GM12878 (cell line): ENCODE data around the gene ASIC5. TPM values are rescaled to one million over a fixed set of nuclear protein-coding genes. Genes with fewer than 3 reads are reported as not detected.
A peak's percentile ranks its signal among the peaks of the same experiment; 100 is the strongest.

ENCODE experiments used
- ATAC-seq: fragments of 200-7000 bp; cut with Tn5 transposase; 3 replicates; pipeline ENCODE4 v1.9.1; 2020; ENCODE audit warnings: mild to moderate bottlenecking, moderate library complexity
- BruUV-seq: library from RNA; stranded (reverse); fragments of 400-500 nt; replicated peaks from 2 replicates; lab custom pipeline; 2021; lab: Mats Ljungman, UMichigan
- CTCF ChIA-PET: fragments of 300-600 bp; sonication (Branson Sonifier 250); formaldehyde crosslinking; extraction: SDS; loops from one replicate; lab custom pipeline; 2021; ENCODE audit warnings: inconsistent platforms; lab: Yijun Ruan, JAX
- POLR2A ChIA-PET: fragments of 350-600 bp; formaldehyde crosslinking; extraction: SDS; loops from one replicate; lab custom pipeline; 2021; ENCODE audit warnings: inconsistent platforms; lab: Charles Lee
- RAD21 ChIA-PET: fragments of 300-600 bp; sonication (Branson Sonifier 250); formaldehyde crosslinking; loops from one replicate; lab custom pipeline; 2023; ENCODE audit warnings: antibody characterized with exemption; ENCODE audit not compliant: unreplicated experiment; lab: Charles Lee
- SMC1A ChIA-PET: fragments of 300-600 bp; sonication (Branson Sonifier 250); formaldehyde crosslinking; loops from one replicate; lab custom pipeline; 2023; ENCODE audit not compliant: unreplicated experiment, uncharacterized antibody; lab: Charles Lee
- DNase-seq: peaks from one replicate; pipeline ENCODE4 v3.0.0-alpha.2; 2011; ENCODE audit warnings: low read depth, low spot score
- FAIRE-seq: peaks from 3 replicates; lab custom pipeline; 2011; peaks lifted over from hg19 to GRCh38; lab: Jason Lieb, UNC
- H2AFZ ChIP-seq: 2 replicates; pipeline ENCODE4 v1.6.0; 2011; ENCODE audit warnings: low read depth, low read length, control low read depth; ENCODE audit not compliant: control insufficient read depth
- H3K27ac ChIP-seq: 2 replicates; pipeline ENCODE4 v1.5.1; 2011; ENCODE audit warnings: control low read depth; ENCODE audit not compliant: control insufficient read depth, insufficient read depth
- H3K27me3 ChIP-seq, 2 experiments: replicated peaks in 1 of 2; 2 replicates each; pipeline versions ENCODE4 v1.6.0 to v1.6.1; 2011; ENCODE audit warnings: low read length in 1 of 2; ENCODE audit not compliant: control insufficient read depth in 2 of 2, insufficient read depth in 2 of 2
- H3K36me3 ChIP-seq, 2 experiments: 2 replicates each; pipeline ENCODE4 v1.5.1; 2011; ENCODE audit warnings: low read length in 1 of 2; ENCODE audit not compliant: control insufficient read depth in 2 of 2, insufficient read depth in 2 of 2
- H3K4me1 ChIP-seq: 2 replicates; pipeline ENCODE4 v1.6.1; 2011; ENCODE audit warnings: mild to moderate bottlenecking, low read length, moderate library complexity, mixed read lengths; ENCODE audit not compliant: control insufficient read depth, insufficient read depth
- H3K4me2 ChIP-seq: 2 replicates; pipeline ENCODE4 v1.6.0; 2011; ENCODE audit warnings: control low read depth; ENCODE audit not compliant: control insufficient read depth, insufficient read depth
- H3K4me3 ChIP-seq: fragments of 200-600 bp; sonication (generic); 2 replicates; pipeline ENCODE4 v1.5.1; 2016
- H3K79me2 ChIP-seq: 2 replicates; pipeline ENCODE4 v1.6.0; 2011; ENCODE audit warnings: low read length; ENCODE audit not compliant: control insufficient read depth, insufficient read depth
- H3K9ac ChIP-seq: 2 replicates; pipeline ENCODE4 v1.8.0; 2011; ENCODE audit warnings: low read length, control low read depth, mixed read lengths; ENCODE audit not compliant: control insufficient read depth, insufficient read depth
- H3K9me3 ChIP-seq: replicated peaks from 3 replicates; pipeline ENCODE4 v1.5.1; 2011; ENCODE audit warnings: mild to moderate bottlenecking, low read length; ENCODE audit not compliant: control insufficient read depth, insufficient read depth
- H4K20me1 ChIP-seq: 2 replicates; pipeline ENCODE4 v1.6.0; 2011; ENCODE audit not compliant: control insufficient read depth, insufficient read depth
- BRCA1 ChIP-seq: IDR thresholded peaks from 2 replicates; pipeline ENCODE4 v1.6.1; 2011; ENCODE audit warnings: low read depth, low read length, improper control_type of control experiment
- CHD1 ChIP-seq: IDR thresholded peaks from 2 replicates; pipeline ENCODE4 v1.6.1; 2012; ENCODE audit warnings: low read depth, low read length, improper control_type of control experiment
- CREM ChIP-seq: IDR thresholded peaks from 2 replicates; pipeline ENCODE4 v1.6.1; 2014; ENCODE audit warnings: antibody characterized with exemption, low read depth
- EGR1 ChIP-seq, 2 experiments: IDR thresholded peaks; 1 replicate in 1 of 2; 2 replicates in 1 of 2; pipeline ENCODE4 v1.6.1; 2011 to 2012; ENCODE audit warnings: low read depth in 2 of 2, low read length in 2 of 2, borderline replicate concordance in 1 of 2, mild to moderate bottlenecking in 1 of 2, moderate library complexity in 1 of 2
- JUND ChIP-seq: IDR thresholded peaks from 2 replicates; pipeline ENCODE4 v1.6.1; 2012; ENCODE audit warnings: low read depth, mild to moderate bottlenecking, low read length, improper control_type of control experiment, moderate library complexity
- KLF5 ChIP-seq: fragments of 450-650 bp; IDR thresholded peaks from 2 replicates; pipeline ENCODE4 v1.6.1; 2014; ENCODE audit warnings: mild to moderate bottlenecking; ENCODE audit not compliant: partially characterized antibody
- PAX8 ChIP-seq: fragments of 450-650 bp; IDR thresholded peaks from 2 replicates; pipeline ENCODE4 v1.6.1; 2017; ENCODE audit warnings: mild to moderate bottlenecking, moderate library complexity
- POU2F2 ChIP-seq: IDR thresholded peaks from 3 replicates; pipeline ENCODE4 v1.6.1; 2011; ENCODE audit warnings: low read depth, mild to moderate bottlenecking, low read length, borderline replicate concordance
- SPI1 ChIP-seq: IDR thresholded peaks from 2 replicates; pipeline ENCODE4 v1.6.1; 2011; ENCODE audit warnings: low read depth, mild to moderate bottlenecking, low read length, moderate library complexity, borderline replicate concordance; ENCODE audit not compliant: insufficient read depth
- TCF7 ChIP-seq: IDR thresholded peaks from 2 replicates; pipeline ENCODE4 v1.6.1; 2014; ENCODE audit warnings: antibody characterized with exemption, borderline replicate concordance
- YBX1 ChIP-seq: fragments of 450-650 bp; IDR thresholded peaks from 2 replicates; pipeline ENCODE4 v1.6.1; 2016; ENCODE audit warnings: antibody characterized with exemption
- ZSCAN29 ChIP-seq: fragments of 450-650 bp; IDR thresholded peaks from 2 replicates; pipeline ENCODE4 v1.6.1; 2017; ENCODE audit warnings: mild to moderate bottlenecking, moderate library complexity
- WGBS: methylation state at CpG from one replicate; pipeline ENCODE4 v1.1.6; 2016; ENCODE audit warnings: low lambda C conversion rate; ENCODE audit not compliant: insufficient replicate concordance, insufficient coverage; ENCODE audit errors: missing lambda C conversion rate; 5-methylcytosine and 5-hydroxymethylcytosine counted together
- in situ Hi-C: fragments of 300-500 bp; cut with MboI; formaldehyde crosslinking; loops from 9 replicates; pipeline ENCODE4 v1.14.3; 2018; ENCODE audit warnings: mixed read lengths
- intact Hi-C: fragments of 100-400 bp; cut with micrococcal nuclease; formaldehyde crosslinking; loops from one replicate; pipeline ENCODE4 v1.14.2; 2022; ENCODE audit not compliant: unreplicated experiment
- polyA plus RNA-seq, 11 experiments: library from polyadenylated mRNA; depleted of rRNA in 4 of 11; unstranded in 6 of 11; stranded (reverse) in 5 of 11; fragments of >200 nt; fragmentation: Nextera tagmentation in 4 of 11; fragmentation: Illumina TruSeq in 1 of 11; extraction: Ambion mirVana in 4 of 11; extraction: Trizol in 1 of 11; gene quantifications; 1 replicate in 1 of 11; 2 replicates in 10 of 11; pipeline versions ENCODE4 v1.2.1 to v1.2.3, GENCODE V29; 2011 to 2016; ENCODE audit warnings: inconsistent platforms in 2 of 11, missing spikeins in 2 of 11, low read depth in 1 of 11
- total RNA-seq, 4 experiments: library from RNA; depleted of rRNA in 3 of 4; stranded (reverse); fragments of >200 nt in 3 of 4; fragmentation: Illumina TruSeq in 1 of 4; extraction: Trizol in 1 of 4; gene quantifications; 2 replicates each; pipeline versions ENCODE4 v1.2.1 to v1.2.3, GENCODE V29; 2013 to 2021

The ASIC5 gene
- total and polyA plus RNA-seq, 10 of the 15 experiments (the other 5 are each of a cell fraction or from before 2014, with no cell fraction given): not detected

DNA sequence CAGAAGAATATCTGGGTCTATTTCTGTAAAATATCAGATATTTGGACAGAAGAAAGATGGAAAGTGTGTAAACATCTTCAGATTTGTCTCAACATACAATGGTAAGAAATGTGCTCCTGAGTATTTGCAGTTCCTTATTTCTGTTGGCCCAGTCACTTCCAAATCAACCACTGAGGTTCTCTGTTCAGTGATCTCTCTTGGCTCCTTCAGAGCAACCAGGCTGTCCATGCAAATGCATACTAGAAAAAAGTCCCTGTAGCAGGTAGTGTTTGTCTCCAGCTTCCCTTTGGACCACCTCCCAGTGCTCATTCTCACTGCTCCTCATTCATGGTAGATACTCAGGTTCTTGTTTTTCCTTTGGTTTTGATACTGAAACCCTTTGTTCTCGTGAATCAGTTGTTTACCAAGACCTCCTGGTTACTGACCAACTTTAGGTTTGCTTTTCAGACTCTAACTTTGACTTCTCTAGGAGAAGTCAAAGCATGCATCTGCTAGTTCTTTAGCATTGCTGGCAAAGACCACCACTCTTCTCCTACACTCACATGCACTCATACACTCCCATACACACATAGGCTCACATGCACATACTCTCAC, 28.8 kb downstream of the ASIC5 start:
- Histone ChIP-seq H3K79me2 (no peaks in the 10 kb centered on the region), H3K27ac (no peak overlapping the region), H3K4me3 (no peak overlapping the region), H4K20me1 (no peaks in the 10 kb centered on the region), H3K4me1 (no peaks in the 10 kb centered on the region), H3K4me2 (no peak overlapping the region), H3K36me3 (no peaks in the 10 kb centered on the region), H3K27me3 (no peaks in the 10 kb centered on the region), H3K9me3 (no peaks in the 10 kb centered on the region), H3K9ac (no peak overlapping the region), H2AFZ (no peak overlapping the region)
- DNase-seq: no peak
- peak; percentile 31 for FAIRE-seq
- CTCF ChIA-PET: no interaction called here
- intact Hi-C loops (no loop called here), in situ Hi-C loops (no loop called here)
- RAD21 ChIA-PET: no interaction called here
- SMC1A ChIA-PET: interaction anchor here (1.1 to 1.7 kb wide), 2 partner anchors 84 to 116 kb away, joined by 3 to 4 read pairs; no protein-coding TSS in a partner anchor
- BruUV-seq: no TSS peak
- peak; percentile 67 for ATAC-seq
- peak; percentile 41; the same call in 1 of the 2 replicates for TF ChIP-seq SPI1
- no peak for TF ChIP-seq CHD1
- TF ChIP-seq BRCA1: no peak
- no peak for TF ChIP-seq TCF7
- no peak for TF ChIP-seq PAX8
- POLR2A ChIA-PET: no interaction called here
- 0% methylated on average over 1 of the region's 1 CpG for WGBS

DNA sequence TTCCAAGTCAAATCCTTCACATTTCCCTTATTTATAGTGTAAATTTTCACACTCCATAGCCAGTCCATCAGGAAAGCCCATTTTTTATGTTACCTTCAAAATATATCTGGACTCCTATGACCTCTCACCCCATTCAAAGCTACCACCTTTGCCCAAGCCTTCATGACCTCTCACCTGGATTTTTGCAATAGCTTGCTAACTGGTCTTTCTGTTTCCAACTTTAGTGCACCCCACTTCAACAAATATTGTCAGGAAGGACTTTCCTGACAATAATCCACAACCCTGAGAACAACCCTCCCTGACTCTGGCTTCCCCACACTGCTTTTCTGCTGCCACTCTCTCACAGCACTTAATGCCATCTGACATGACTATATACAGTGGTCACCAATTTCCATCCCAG, 33.4 kb downstream of the ASIC5 start:
- Histone ChIP-seq H3K36me3 (no peaks in the 10 kb centered on the region), H3K27me3 (no peaks in the 10 kb centered on the region), H3K4me1 (no peaks in the 10 kb centered on the region), H3K9me3 (no peaks in the 10 kb centered on the region), H3K4me2 (no peak overlapping the region), H3K79me2 (no peaks in the 10 kb centered on the region), H3K4me3 (no peak overlapping the region), H3K9ac (no peak overlapping the region), H3K27ac (no peak overlapping the region), H2AFZ (no peak overlapping the region), H4K20me1 (no peaks in the 10 kb centered on the region)
- DNase-seq (no peak), ATAC-seq (no peak), FAIRE-seq (no peak)
- ChIA-PET SMC1A (interaction anchor here (0.9 to 1.5 kb wide), 4 partner anchors 8 to 389 kb away, joined by 3 to 6 read pairs (median 3); no protein-coding TSS in a partner anchor), RAD21 (interaction anchor here (0.7 kb wide), 1 partner anchor 10 kb away, joined by 3 read pairs; no protein-coding TSS in a partner anchor), CTCF (interaction anchor here (1.0 kb wide), 1 partner anchor 120 kb away, joined by 3 read pairs; no protein-coding TSS in a partner anchor), POLR2A (no interaction called here)
- TF ChIP-seq ZSCAN29: no peak
- TF ChIP-seq KLF5: no peak
- TF ChIP-seq CREM: no peak
- no peak for TF ChIP-seq JUND
- TF ChIP-seq YBX1: no peak
- TF ChIP-seq EGR1 (IDR thresholded peaks at IDR 0.05; ENCODE audit: borderline replicate concordance in 1 of 2, low read depth in 2 of 2, low read length in 2 of 2): no peak
- no peak for TF ChIP-seq POU2F2
- intact Hi-C loops: no loop called here
- no TSS peak for BruUV-seq
- in situ Hi-C loops: no loop called here
